DOHH2 (cell line): Measurements from ENCODE around the gene TXNL4B.

Experiments
- CTCF ChIP-seq: fragments of 200-600 bp; sonication (generic); IDR thresholded peaks from one replicate; pipeline ENCODE4 v1.5.1; 2014; ENCODE audit warnings: antibody characterized with exemption, mild to moderate bottlenecking, low read depth, low read length; ENCODE audit not compliant: poor library complexity, severe bottlenecking
- EZH2phosphoT487 ChIP-seq: fragments of 200-600 bp; sonication (generic); IDR thresholded peaks from 2 replicates; pipeline ENCODE4 v1.6.1; 2017; ENCODE audit warnings: borderline replicate concordance, mild to moderate bottlenecking, antibody characterized with exemption, low read length, moderate library complexity, mixed read lengths

- no peak for TF ChIP-seq CTCF
- TF ChIP-seq EZH2phosphoT487, result no peak
Observed at GRCh38 chr16:72073560-72074230, 19.7 kb downstream of the TXNL4B start.
